MCF 10A (cell line): Measurements from ENCODE around the gene CFAP100. TPM values are rescaled to one million over a fixed set of nuclear protein-coding genes. Genes with fewer than 3 reads are reported as not detected.

Experiments
- BruUV-seq: library from RNA; stranded (reverse); fragments of 400-500 nt; replicated peaks from 2 replicates; lab custom pipeline; 2021; lab: Mats Ljungman, UMichigan
- CTCF ChIA-PET: fragments of 300-600 bp; sonication (Branson Sonifier 250); formaldehyde crosslinking; extraction: SDS; loops from one replicate; lab custom pipeline; 2021; ENCODE audit warnings: antibody characterized with exemption, inconsistent platforms; lab: Yijun Ruan, JAX
- POLR2A ChIA-PET: fragments of 300-600, 350-650 bp; sonication (Branson Sonifier 250); formaldehyde crosslinking; extraction: SDS; loops from one replicate; lab custom pipeline; 2020; ENCODE audit warnings: antibody characterized with exemption, inconsistent platforms; lab: Yijun Ruan, JAX
- DNase-seq: peaks from one replicate; pipeline ENCODE4 v3.0.0-alpha.2; 2018; ENCODE audit not compliant: unreplicated experiment
- H3K27ac Mint-ChIP-seq: one replicate; pipeline ENCODE4 v1.8.0; 2022; ENCODE audit warnings: mild to moderate bottlenecking, low read depth, mixed read lengths; ENCODE audit not compliant: unreplicated experiment
- H3K27me3 Mint-ChIP-seq: one replicate; pipeline ENCODE4 v1.8.0; 2022; ENCODE audit warnings: mixed read lengths; ENCODE audit not compliant: insufficient read depth, unreplicated experiment
- H3K36me3 Mint-ChIP-seq: one replicate; pipeline ENCODE4 v1.8.0; 2022; ENCODE audit warnings: mild to moderate bottlenecking, moderate library complexity, mixed read lengths; ENCODE audit not compliant: insufficient read depth, unreplicated experiment
- H3K4me1 Mint-ChIP-seq: one replicate; pipeline ENCODE4 v1.8.0; 2022; ENCODE audit warnings: mixed read lengths; ENCODE audit not compliant: insufficient read depth, unreplicated experiment
- H3K4me3 Mint-ChIP-seq: one replicate; pipeline ENCODE4 v1.8.0; 2022; ENCODE audit warnings: mild to moderate bottlenecking, moderate library complexity, mixed read lengths; ENCODE audit not compliant: unreplicated experiment
- H3K9me3 Mint-ChIP-seq: one replicate; pipeline ENCODE4 v1.8.0; 2022; ENCODE audit warnings: mixed read lengths; ENCODE audit not compliant: unreplicated experiment
- intact Hi-C: fragments of 100-400 bp; cut with micrococcal nuclease; formaldehyde crosslinking; loops from 2 replicates; pipeline ENCODE4 v1.14.1; 2022
- total RNA-seq: library from RNA; stranded (reverse); gene quantifications from 2 replicates; pipeline ENCODE4 v1.2.3, GENCODE V29; 2022
- TF ChIP-seq, protein P1 (sequence below): fragments of 200-600 bp; IDR thresholded peaks from one replicate; pipeline ENCODE4 v1.8.0; 2022; ENCODE audit warnings: antibody characterized with exemption, mild to moderate bottlenecking; ENCODE audit not compliant: unreplicated experiment

CFAP100 gene
- total RNA-seq, 1 experiment from 2014 or later = not detected

DNA sequence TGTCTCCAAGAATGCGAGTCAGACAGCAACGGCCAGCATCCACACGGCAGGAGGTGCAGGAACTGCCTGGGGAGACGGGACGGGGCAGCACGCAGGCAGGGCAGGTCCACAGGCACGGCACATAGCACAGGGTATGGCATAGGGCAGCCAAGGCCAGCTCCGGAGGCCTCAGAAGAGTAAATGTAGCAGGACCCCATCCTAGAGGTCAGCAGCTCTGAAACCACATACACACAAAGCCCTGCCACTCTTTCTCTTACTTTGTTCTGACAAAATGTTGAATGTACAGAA lies 54.1 kb downstream of the CFAP100 start:
- ChIA-PET POLR2A (no interaction called here), CTCF (interaction anchor here (0.8 kb wide), 1 partner anchor 22 kb away, joined by 3 read pairs; no protein-coding TSS in a partner anchor)
- Mint-ChIP-seq H3K27ac (no peak overlapping the region), H3K4me3 (no peak overlapping the region), H3K36me3 (peaks cover 45% of the 10 kb centered on the region), H3K27me3 (no peaks in the 10 kb centered on the region), H3K4me1 (no peaks in the 10 kb centered on the region), H3K9me3 (no peaks in the 10 kb centered on the region)
- no TSS peak for BruUV-seq
- intact Hi-C loops = no loop called here
- TF ChIP-seq, protein P1, sequence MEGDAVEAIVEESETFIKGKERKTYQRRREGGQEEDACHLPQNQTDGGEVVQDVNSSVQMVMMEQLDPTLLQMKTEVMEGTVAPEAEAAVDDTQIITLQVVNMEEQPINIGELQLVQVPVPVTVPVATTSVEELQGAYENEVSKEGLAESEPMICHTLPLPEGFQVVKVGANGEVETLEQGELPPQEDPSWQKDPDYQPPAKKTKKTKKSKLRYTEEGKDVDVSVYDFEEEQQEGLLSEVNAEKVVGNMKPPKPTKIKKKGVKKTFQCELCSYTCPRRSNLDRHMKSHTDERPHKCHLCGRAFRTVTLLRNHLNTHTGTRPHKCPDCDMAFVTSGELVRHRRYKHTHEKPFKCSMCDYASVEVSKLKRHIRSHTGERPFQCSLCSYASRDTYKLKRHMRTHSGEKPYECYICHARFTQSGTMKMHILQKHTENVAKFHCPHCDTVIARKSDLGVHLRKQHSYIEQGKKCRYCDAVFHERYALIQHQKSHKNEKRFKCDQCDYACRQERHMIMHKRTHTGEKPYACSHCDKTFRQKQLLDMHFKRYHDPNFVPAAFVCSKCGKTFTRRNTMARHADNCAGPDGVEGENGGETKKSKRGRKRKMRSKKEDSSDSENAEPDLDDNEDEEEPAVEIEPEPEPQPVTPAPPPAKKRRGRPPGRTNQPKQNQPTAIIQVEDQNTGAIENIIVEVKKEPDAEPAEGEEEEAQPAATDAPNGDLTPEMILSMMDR = no peak
- DNase-seq = no peak

DNA sequence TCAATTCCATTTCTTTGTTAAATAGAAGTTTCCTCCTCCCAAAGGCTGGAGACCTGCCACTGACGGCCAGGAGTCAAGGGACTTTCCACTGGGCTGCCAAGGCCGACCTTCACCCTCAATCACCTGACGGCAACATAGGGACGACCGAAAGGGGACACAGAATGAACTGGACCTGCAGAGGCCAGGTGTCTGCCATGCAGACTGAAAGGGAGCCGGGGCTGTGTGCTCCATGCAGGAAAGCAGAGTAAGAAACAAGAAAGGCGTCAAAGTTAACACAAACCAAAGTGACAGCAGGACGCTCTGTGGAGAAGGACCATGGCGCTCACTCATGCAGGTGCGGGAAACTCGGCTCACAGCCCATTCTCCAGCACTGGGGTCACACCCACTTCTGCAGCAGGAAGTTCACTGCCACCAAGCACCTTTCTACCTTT lies 54.9 kb downstream of the CFAP100 start:
- H3K9me3 Mint-ChIP-seq = no peaks in the 10 kb centered on the region
- TF ChIP-seq, protein P1 = no peak
- H3K27ac Mint-ChIP-seq = no peak overlapping the region
- ChIA-PET POLR2A (no interaction called here), CTCF (no interaction called here)
- no peak overlapping the region for H3K4me3 Mint-ChIP-seq
- intact Hi-C loops = no loop called here
- no peaks in the 10 kb centered on the region for H3K4me1 Mint-ChIP-seq
- no peaks in the 10 kb centered on the region for H3K27me3 Mint-ChIP-seq
- no peak for DNase-seq
- peaks cover 47% of the 10 kb centered on the region for H3K36me3 Mint-ChIP-seq
- BruUV-seq = no TSS peak

DNA sequence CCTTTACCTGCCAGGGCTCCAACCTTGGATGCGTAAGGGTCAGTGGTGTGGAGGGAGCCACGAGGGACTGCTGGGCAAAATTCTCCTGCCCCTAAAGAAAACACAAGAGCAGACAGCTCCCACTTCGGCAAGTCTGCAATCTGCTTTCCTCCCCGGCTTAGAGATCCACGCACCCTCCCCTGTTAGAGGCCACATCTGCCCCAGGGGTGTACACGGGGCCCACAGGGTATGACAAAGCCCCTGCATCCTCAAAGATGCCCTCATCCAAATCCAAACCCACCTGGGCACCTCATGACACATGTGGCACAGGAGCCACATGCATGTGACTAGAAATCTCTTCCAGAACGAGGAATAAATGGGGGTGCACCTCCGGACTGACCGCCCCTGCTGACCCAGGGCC lies 55.5 kb downstream of the CFAP100 start:
- CTCF ChIA-PET = interaction anchor here (0.9 kb wide), 1 partner anchor 58 kb away, joined by 3 read pairs; no protein-coding TSS in a partner anchor

DNA sequence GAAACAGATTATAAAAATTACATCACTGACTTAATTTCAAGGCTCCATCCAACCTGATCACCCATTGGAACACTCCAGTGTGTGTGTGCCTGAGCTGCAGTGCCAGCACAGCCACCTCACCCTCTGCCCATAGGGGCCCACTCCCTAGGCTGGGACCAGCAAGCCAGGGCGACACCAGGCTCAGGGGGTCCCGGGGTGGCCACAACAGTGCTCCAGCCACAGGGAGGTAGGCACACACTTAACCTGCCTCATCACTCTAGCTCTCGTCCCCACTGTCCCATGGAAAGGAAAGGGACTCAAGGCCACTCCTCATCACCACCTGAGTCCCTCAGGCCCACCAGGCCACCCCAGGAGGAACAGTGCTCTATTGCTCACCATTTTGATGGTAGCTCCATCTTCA lies 56.0 kb downstream of the CFAP100 start:
- no peak overlapping the region for H3K4me3 Mint-ChIP-seq
- ChIA-PET CTCF (interaction anchor here (0.9 kb wide), 1 partner anchor 58 kb away, joined by 3 read pairs; no protein-coding TSS in a partner anchor), POLR2A (interaction anchor here (1.1 kb wide), 1 partner anchor 21 kb away, joined by 4 read pairs; no protein-coding TSS in a partner anchor)
- H3K27ac Mint-ChIP-seq = no peak overlapping the region
- no peaks in the 10 kb centered on the region for H3K9me3 Mint-ChIP-seq
- intact Hi-C loops = no loop called here
- peaks cover 58% of the 10 kb centered on the region for H3K36me3 Mint-ChIP-seq
- TF ChIP-seq, protein P1 = no peak
- no peaks in the 10 kb centered on the region for H3K27me3 Mint-ChIP-seq
- no peak for DNase-seq
- no TSS peak for BruUV-seq
- H3K4me1 Mint-ChIP-seq = no peaks in the 10 kb centered on the region

More for the DNA sequence above, 55.5 kb downstream of the CFAP100 start:
- TF ChIP-seq, protein P1 = no peak
- H3K27me3 Mint-ChIP-seq = no peaks in the 10 kb centered on the region
- H3K4me1 Mint-ChIP-seq = no peaks in the 10 kb centered on the region
- no peak for DNase-seq
- intact Hi-C loops = no loop called here
- POLR2A ChIA-PET = no interaction called here
- no peak overlapping the region for H3K27ac Mint-ChIP-seq
- no peaks in the 10 kb centered on the region for H3K9me3 Mint-ChIP-seq
- no peak overlapping the region for H3K4me3 Mint-ChIP-seq
- H3K36me3 Mint-ChIP-seq = peaks cover 53% of the 10 kb centered on the region
- BruUV-seq = no TSS peak
